ENCODE data around the gene HSP90AA1. TPM values are rescaled to one million over a fixed set of nuclear protein-coding genes. Genes with fewer than 3 reads are reported as not detected.
A peak's percentile ranks its signal among the peaks of the same experiment; 100 is the strongest.

Gene HSP90AA1
- total and polyA plus RNA-seq, 2 experiments from 2014 or later = 1,401 to 2,107 TPM

DNA sequence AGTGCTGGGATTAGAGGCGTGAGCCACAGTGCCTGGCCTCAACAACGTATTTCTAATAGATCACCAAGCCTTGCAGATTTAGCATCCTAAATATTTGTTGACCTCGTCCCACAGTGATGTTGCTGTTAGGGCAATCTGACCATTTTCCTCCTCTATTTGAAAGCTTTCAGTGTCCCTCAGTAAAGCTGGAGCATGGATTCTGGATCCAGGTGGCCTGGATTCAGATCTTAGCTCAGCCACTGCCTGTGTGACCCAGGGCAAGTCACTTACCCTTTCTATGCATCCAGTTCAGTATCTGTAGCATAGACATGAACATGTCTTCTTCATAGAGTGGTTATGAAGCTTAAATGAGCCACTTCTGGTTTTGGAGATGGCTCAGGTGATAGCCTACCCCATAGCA lies 3.9 kb upstream of the HSP90AA1 start:
- ATAC-seq = no peak
- peaks cover 21% of the 10 kb centered on the region for H3F3A ChIP-seq (replicated peaks; ENCODE audit: low read depth)
- Mint-ChIP-seq H3K36me3 (ENCODE audit: low read depth) (peaks cover 16% of the 10 kb centered on the region), H3K4me3 (no peak overlapping the region; the same call in 2 of the 3 replicates), H3K9me3 (peaks cover 4% of the 10 kb centered on the region; the same call in 2 of the 3 replicates), H3K27ac (no peak overlapping the region), H3K27me3 (ENCODE audit: insufficient read depth, low read depth, poor library complexity) (peaks cover 26% of the 10 kb centered on the region), H3K4me1 (peaks cover 29% of the 10 kb centered on the region)
- no peak for TF ChIP-seq EZH2phosphoT487 (IDR thresholded peaks at IDR 0.05; ENCODE audit: unreplicated experiment)
- TF ChIP-seq CREB1 (CRISPR knock-in tag; IDR thresholded peaks at IDR 0.05; ENCODE audit: low read depth) = no peak
- TF ChIP-seq JUNB (IDR thresholded peaks at IDR 0.05; ENCODE audit: unreplicated experiment) = no peak
- H3K4me2 ChIP-seq = no peak overlapping the region
- H3K27me3 ChIP-seq (ENCODE audit: insufficient read depth) = no peaks in the 10 kb centered on the region
- H3K4me3 ChIP-seq = no peak overlapping the region
- H3K27ac ChIP-seq (ENCODE audit: low read depth) = no peak overlapping the region
- no peaks in the 10 kb centered on the region for H3K9me2 ChIP-seq (ENCODE audit: insufficient read depth)
- H3K4me1 ChIP-seq (ENCODE audit: insufficient read depth) = peaks cover 23% of the 10 kb centered on the region
- H3K79me2 ChIP-seq (replicated peaks; ENCODE audit: insufficient read depth) = peaks cover 7% of the 10 kb centered on the region
- peaks cover 4% of the 10 kb centered on the region for H4K20me1 ChIP-seq (replicated peaks; ENCODE audit: insufficient read depth)
- no peak for DNase-seq (ENCODE audit: low spot score)
- H3K36me3 ChIP-seq (ENCODE audit: insufficient read depth) = no peaks in the 10 kb centered on the region
- H2AFZ ChIP-seq = no peak overlapping the region

DNA sequence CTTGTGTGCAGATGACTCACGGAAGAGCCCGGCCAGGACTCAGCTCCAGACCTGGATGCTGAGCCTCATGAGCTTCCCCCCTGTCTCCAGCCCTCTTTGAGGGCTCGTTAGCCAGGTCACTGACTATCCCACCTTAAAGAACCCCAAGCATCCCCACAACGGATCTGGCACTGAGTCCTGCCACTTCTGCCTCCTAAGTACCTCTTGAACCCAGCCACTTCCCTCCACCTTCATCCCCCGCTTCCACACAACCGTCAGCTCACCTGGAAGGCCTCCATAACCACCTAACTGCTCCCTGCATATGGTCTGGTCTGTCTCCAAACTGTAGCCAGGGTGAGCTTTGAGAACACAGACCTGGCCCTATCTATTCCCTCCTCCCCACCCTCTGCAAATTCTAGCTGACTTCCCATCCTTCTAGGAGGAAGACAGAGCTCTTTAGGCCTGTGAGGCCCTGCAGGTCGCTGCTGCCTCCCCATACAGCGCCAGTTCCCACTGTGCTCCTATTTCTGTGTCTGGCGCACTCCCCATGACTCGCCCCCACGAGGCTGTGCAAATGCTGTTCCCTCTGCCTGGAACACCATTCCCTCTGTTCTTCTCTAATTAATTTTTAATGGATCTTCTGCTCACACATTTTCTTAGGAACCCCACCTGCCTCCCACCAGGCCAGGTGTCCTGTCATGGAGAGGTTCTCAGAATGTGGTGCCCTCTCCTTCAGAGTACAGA lies 2.9 kb upstream of the HSP90AA1 start:
- TF ChIP-seq EZH2 (IDR thresholded peaks at IDR 0.05; ENCODE audit: low read depth, unreplicated experiment) = no peak
- no peaks in the 10 kb centered on the region for H3K9me2 ChIP-seq (ENCODE audit: insufficient read depth)
- H3K4me3 ChIP-seq = no peak overlapping the region
- Mint-ChIP-seq H3K27ac (no peak overlapping the region), H3K9me3 (peaks cover 4% of the 10 kb centered on the region; the same call in 2 of the 3 replicates), H3K4me1 (peaks cover 32% of the 10 kb centered on the region), H3K27me3 (ENCODE audit: insufficient read depth, low read depth, poor library complexity) (peaks cover 23% of the 10 kb centered on the region), H3K4me3 (peak overlapping the region; percentile 76; the same call in 2 of the 3 replicates), H3K36me3 (ENCODE audit: low read depth) (peaks cover 26% of the 10 kb centered on the region)
- H3K27me3 ChIP-seq (ENCODE audit: insufficient read depth) = no peaks in the 10 kb centered on the region
- H3K27ac ChIP-seq (ENCODE audit: low read depth) = no peak overlapping the region
- H3K36me3 ChIP-seq (ENCODE audit: insufficient read depth) = peaks cover 9% of the 10 kb centered on the region
- H3K4me1 ChIP-seq (ENCODE audit: insufficient read depth) = peaks cover 31% of the 10 kb centered on the region
- peaks cover 30% of the 10 kb centered on the region for H3F3A ChIP-seq (replicated peaks; ENCODE audit: low read depth)
- ATAC-seq (no peak), DNase-seq (ENCODE audit: low spot score) (no peak)
- H4K20me1 ChIP-seq (replicated peaks; ENCODE audit: insufficient read depth) = peaks cover 13% of the 10 kb centered on the region
- peaks cover 17% of the 10 kb centered on the region for H3K79me2 ChIP-seq (replicated peaks; ENCODE audit: insufficient read depth)
- no peak overlapping the region for H3K4me2 ChIP-seq
- no peak overlapping the region for H2AFZ ChIP-seq

GRCh38 chr14:102088012-102088792 lies 1.4 kb upstream of the HSP90AA1 start:
- Histone ChIP-seq H3K27ac (ENCODE audit: low read depth) (peak overlapping the region; percentile 97), H3K36me3 (ENCODE audit: insufficient read depth) (peaks cover 25% of the 10 kb centered on the region), H2AFZ (peak overlapping the region; percentile 80; the same call in 1 of the 2 replicates), H4K20me1 (replicated peaks; ENCODE audit: insufficient read depth) (peaks cover 29% of the 10 kb centered on the region), H3K4me1 (ENCODE audit: insufficient read depth) (peaks cover 43% of the 10 kb centered on the region), H3K4me2 (peak overlapping the region; percentile 84), H3K4me3 (peak overlapping the region; percentile 83), H3K27me3 (ENCODE audit: insufficient read depth) (no peaks in the 10 kb centered on the region), H3K9me2 (ENCODE audit: insufficient read depth) (no peaks in the 10 kb centered on the region), H3F3A (replicated peaks; ENCODE audit: low read depth) (peaks cover 42% of the 10 kb centered on the region), H3K79me2 (replicated peaks; ENCODE audit: insufficient read depth) (peaks cover 33% of the 10 kb centered on the region)
- Mint-ChIP-seq H3K4me3 (peak overlapping the region; percentile 76), H3K27me3 (ENCODE audit: insufficient read depth, low read depth, poor library complexity) (peaks cover 23% of the 10 kb centered on the region), H3K4me1 (peaks cover 46% of the 10 kb centered on the region), H3K27ac (peak overlapping the region; percentile 97), H3K36me3 (ENCODE audit: low read depth) (peaks cover 41% of the 10 kb centered on the region), H3K9me3 (peaks cover 4% of the 10 kb centered on the region; the same call in 2 of the 3 replicates)
- TF ChIP-seq CREB1 (CRISPR knock-in tag; IDR thresholded peaks at IDR 0.05; ENCODE audit: low read depth) = no peak
- peak; percentile 74 for TF ChIP-seq POLR2AphosphoS5 (IDR thresholded peaks at IDR 0.05; ENCODE audit: low read depth)
- TF ChIP-seq EZH2 (IDR thresholded peaks at IDR 0.05; ENCODE audit: low read depth, unreplicated experiment) = no peak
- TF ChIP-seq JUNB (IDR thresholded peaks at IDR 0.05; ENCODE audit: unreplicated experiment) = no peak
- no peak for TF ChIP-seq ZNF462 (CRISPR knock-in tag; IDR thresholded peaks at IDR 0.05)
- TF ChIP-seq ZNF331 (CRISPR knock-in tag; IDR thresholded peaks at IDR 0.05; ENCODE audit: low read depth) = no peak
- peak; percentile 62 for ATAC-seq
- DNase-seq (ENCODE audit: low spot score) = peak; percentile 84

All from GM23338 (cell line).